Esophagus muscularis mucosa (tissue), 3 donors: ENCODE results near the gene RTF2.

Experiments
- POLR2A ChIP-seq: fragments of 450-650 bp; IDR thresholded peaks from one replicate; pipeline ENCODE4 v1.6.1; 2017; ENCODE audit warnings: antibody characterized with exemption, moderate library complexity, mild to moderate bottlenecking, low read depth
- TF ChIP-seq, protein P1 (sequence below), 3 experiments: fragments of 200-600 bp in 2 of 3; fragments of 450-650 bp in 1 of 3; sonication (generic) in 2 of 3; IDR thresholded peaks; one replicate each; pipeline ENCODE4 v1.5.1; 2017 to 2019; ENCODE audit warnings: antibody characterized with exemption in 3 of 3, mild to moderate bottlenecking in 2 of 3, moderate library complexity in 1 of 3

DNA sequence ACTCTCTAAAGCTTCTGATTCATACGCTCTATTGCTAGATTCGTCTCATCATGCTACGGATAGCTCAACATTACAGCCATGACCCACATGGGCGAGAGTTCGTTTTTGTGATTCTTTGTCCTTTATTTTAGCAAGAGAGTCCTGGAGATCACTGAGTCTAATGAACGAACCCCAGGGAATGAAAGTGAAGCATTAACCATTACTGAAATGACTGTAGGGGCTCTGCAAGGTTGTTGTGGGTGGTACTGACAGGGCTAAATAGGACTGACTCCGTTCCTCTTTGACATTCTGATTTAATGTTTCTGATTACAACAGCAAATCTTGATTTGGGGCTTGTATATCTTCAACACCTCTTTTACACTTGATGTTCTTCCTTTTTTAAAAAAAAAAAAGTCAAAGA is 13.7 kb upstream of the RTF2 start:
- no peak for TF ChIP-seq POLR2A
- TF ChIP-seq, protein P1, sequence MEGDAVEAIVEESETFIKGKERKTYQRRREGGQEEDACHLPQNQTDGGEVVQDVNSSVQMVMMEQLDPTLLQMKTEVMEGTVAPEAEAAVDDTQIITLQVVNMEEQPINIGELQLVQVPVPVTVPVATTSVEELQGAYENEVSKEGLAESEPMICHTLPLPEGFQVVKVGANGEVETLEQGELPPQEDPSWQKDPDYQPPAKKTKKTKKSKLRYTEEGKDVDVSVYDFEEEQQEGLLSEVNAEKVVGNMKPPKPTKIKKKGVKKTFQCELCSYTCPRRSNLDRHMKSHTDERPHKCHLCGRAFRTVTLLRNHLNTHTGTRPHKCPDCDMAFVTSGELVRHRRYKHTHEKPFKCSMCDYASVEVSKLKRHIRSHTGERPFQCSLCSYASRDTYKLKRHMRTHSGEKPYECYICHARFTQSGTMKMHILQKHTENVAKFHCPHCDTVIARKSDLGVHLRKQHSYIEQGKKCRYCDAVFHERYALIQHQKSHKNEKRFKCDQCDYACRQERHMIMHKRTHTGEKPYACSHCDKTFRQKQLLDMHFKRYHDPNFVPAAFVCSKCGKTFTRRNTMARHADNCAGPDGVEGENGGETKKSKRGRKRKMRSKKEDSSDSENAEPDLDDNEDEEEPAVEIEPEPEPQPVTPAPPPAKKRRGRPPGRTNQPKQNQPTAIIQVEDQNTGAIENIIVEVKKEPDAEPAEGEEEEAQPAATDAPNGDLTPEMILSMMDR (IDR thresholded peaks at IDR 0.05) = no peak
